HepG2 (cell line): ENCODE data around the gene KLHL3. TPM values are rescaled to one million over a fixed set of nuclear protein-coding genes. Genes with fewer than 3 reads are reported as not detected.

ENCODE experiments used
- ATAC-seq: fragments of 200-7000 bp; cut with Tn5 transposase; 3 replicates; pipeline ENCODE4 v1.9.1; 2020; ENCODE audit warnings: mild to moderate bottlenecking, moderate library complexity
- BruUV-seq: library from RNA; stranded (reverse); fragments of 400-500 nt; replicated peaks from 2 replicates; lab custom pipeline; 2021; lab: Mats Ljungman, UMichigan
- CTCF ChIA-PET: fragments of 300-600 bp; formaldehyde crosslinking; extraction: SDS; loops from one replicate; lab custom pipeline; 2021; ENCODE audit warnings: low total read pairs, inconsistent platforms, low intra/inter-chr PET ratio; lab: Yijun Ruan, JAX
- POLR2A ChIA-PET: fragments of 350-600 bp; sonication (Branson Sonifier 250); formaldehyde crosslinking; loops from one replicate; lab custom pipeline; 2020; ENCODE audit warnings: antibody characterized with exemption, inconsistent platforms; lab: Yijun Ruan, JAX
- DNase-seq: peaks from one replicate; pipeline ENCODE4 v3.0.0-alpha.2; 2015; ENCODE audit warnings: low spot score
- FAIRE-seq: peaks from 3 replicates; lab custom pipeline; 2011; peaks lifted over from hg19 to GRCh38; lab: Jason Lieb, UNC
- H2AFZ ChIP-seq: one replicate; pipeline ENCODE4 v1.6.1; 2011; ENCODE audit warnings: low read length, inconsistent platforms
- H3K27ac ChIP-seq: fragments of 300-600 bp; 3 replicates; pipeline ENCODE4 v1.8.0; 2011; ENCODE audit warnings: mixed run types, mild to moderate bottlenecking, mixed read lengths, low read length, inconsistent platforms; ENCODE audit not compliant: insufficient read depth; ENCODE audit errors: extremely low read length
- H3K27me3 ChIP-seq, 2 experiments: fragments of 200-600 bp in 1 of 2; 2 replicates in 1 of 2; 3 replicates in 1 of 2; pipeline versions ENCODE4 v1.6.0 to v1.8.0; 2011; ENCODE audit warnings: low read length in 2 of 2, mild to moderate bottlenecking in 2 of 2, moderate library complexity in 2 of 2, inconsistent platforms in 1 of 2; ENCODE audit not compliant: insufficient read depth in 2 of 2, control insufficient read depth in 1 of 2
- H3K36me3 ChIP-seq, 2 experiments: fragments of 200-600 bp in 1 of 2; replicated peaks in 1 of 2; 2 replicates in 1 of 2; 3 replicates in 1 of 2; pipeline versions ENCODE4 v1.5.1 to v1.8.0; 2011; ENCODE audit warnings: low read length in 2 of 2, inconsistent platforms in 1 of 2; ENCODE audit not compliant: insufficient read depth in 2 of 2, control insufficient read depth in 1 of 2
- H3K4me1 ChIP-seq: 2 replicates; pipeline ENCODE4 v1.5.1; 2012; ENCODE audit warnings: low read length, inconsistent platforms; ENCODE audit not compliant: insufficient read depth
- H3K4me2 ChIP-seq: 2 replicates; pipeline ENCODE4 v1.6.0; 2011; ENCODE audit warnings: low read depth, low read length, inconsistent platforms
- H3K4me3 ChIP-seq, 3 experiments: fragments of 200-600 bp in 1 of 3; sonication (generic), shearing (Covaris generic) in 1 of 3; replicated peaks in 1 of 3; 2 replicates each; pipeline ENCODE4 v1.5.1; 2011 to 2016; ENCODE audit warnings: low read length in 3 of 3, inconsistent platforms in 2 of 3, low read depth in 2 of 3, mild to moderate bottlenecking in 2 of 3, control low read depth in 1 of 3, mixed read lengths in 1 of 3; ENCODE audit not compliant: insufficient read depth in 1 of 3
- H3K79me2 ChIP-seq: one replicate; pipeline ENCODE4 v1.6.1; 2011; ENCODE audit warnings: low read length, inconsistent platforms; ENCODE audit not compliant: insufficient read depth
- H3K9ac ChIP-seq: 2 replicates; pipeline ENCODE4 v1.6.0; 2011; ENCODE audit warnings: mild to moderate bottlenecking, low read depth, low read length, inconsistent platforms; ENCODE audit not compliant: insufficient read depth
- H3K9me3 ChIP-seq: 2 replicates; pipeline ENCODE4 v1.5.1; 2012; ENCODE audit warnings: mild to moderate bottlenecking, low read length
- H4K20me1 ChIP-seq: 2 replicates; pipeline ENCODE4 v1.6.0; 2011; ENCODE audit warnings: inconsistent platforms, mild to moderate bottlenecking, low read length, moderate library complexity; ENCODE audit not compliant: insufficient read depth
- ATRX ChIP-seq: sonication (generic); formaldehyde crosslinking; IDR thresholded peaks from 2 replicates; pipeline ENCODE4 v1.4.0; 2020; ENCODE audit warnings: missing genetic modification reagents, borderline replicate concordance
- FIP1L1 ChIP-seq: fragments of 200-400 bp; formaldehyde crosslinking; IDR thresholded peaks from 2 replicates; pipeline ENCODE4 v1.6.1; 2018; ENCODE audit warnings: low read depth, mild to moderate bottlenecking, low read length, moderate library complexity, borderline replicate concordance; ENCODE audit not compliant: insufficient read depth
- NR2C2 ChIP-seq: sonication (generic); formaldehyde crosslinking; IDR thresholded peaks from 2 replicates; pipeline ENCODE4 v1.4.0; 2020; ENCODE audit warnings: missing genetic modification reagents, mild to moderate bottlenecking, moderate library complexity, borderline replicate concordance
- NR2F1 ChIP-seq, 2 experiments: fragments of 450-650 bp in 1 of 2; formaldehyde crosslinking in 1 of 2; IDR thresholded peaks; 2 replicates each; pipeline versions ENCODE4 v1.5.0 to v1.6.1; 2016 to 2020; ENCODE audit warnings: mild to moderate bottlenecking in 1 of 2, missing compliant biosample characterization in 1 of 2, missing genetic modification reagents in 1 of 2, moderate library complexity in 1 of 2
- ZNF232 ChIP-seq: sonication (generic); formaldehyde crosslinking; IDR thresholded peaks from 2 replicates; pipeline ENCODE4 v1.4.0; 2020; ENCODE audit warnings: missing genetic modification reagents, borderline replicate concordance
- ZNF550 ChIP-seq: sonication (generic); formaldehyde crosslinking; IDR thresholded peaks from 2 replicates; pipeline ENCODE4 v1.4.0; 2020; ENCODE audit warnings: mild to moderate bottlenecking, missing genetic modification reagents, borderline replicate concordance
- WGBS: methylation state at CpG from one replicate; pipeline ENCODE4 v1.1.6; 2017; ENCODE audit warnings: low lambda C conversion rate; 5-methylcytosine and 5-hydroxymethylcytosine counted together
- in situ Hi-C: cut with HindIII; loops from 2 replicates; pipeline ENCODE4 v1.10.0; 2017; ENCODE audit warnings: low pct_unique_long_range_greater_than_20kb; ENCODE audit not compliant: extremely low pct_ligation_motif_present
- intact Hi-C: fragments of 100-400 bp; cut with micrococcal nuclease; formaldehyde crosslinking; loops from one replicate; pipeline ENCODE4 v1.10.0; 2022; ENCODE audit not compliant: unreplicated experiment
- polyA plus RNA-seq, 8 experiments: library from polyadenylated mRNA; depleted of rRNA in 3 of 8; stranded (reverse) in 7 of 8; unstranded in 1 of 8; fragments of >200 nt; fragmentation: Illumina TruSeq in 4 of 8; extraction: Trizol in 4 of 8; gene quantifications; 2 replicates each; pipeline versions ENCODE4 v1.2.1 to v1.2.3, GENCODE V29; 2011 to 2016; ENCODE audit warnings: low read depth in 4 of 8, missing spikeins in 1 of 8, mixed read lengths in 1 of 8; ENCODE audit not compliant: insufficient read depth in 1 of 8
- total RNA-seq, 5 experiments: library from RNA; depleted of rRNA; stranded (reverse); fragments of >200 nt; fragmentation: Illumina TruSeq; extraction: Trizol; gene quantifications; 2 replicates each; pipeline ENCODE4 v1.2.3, GENCODE V29; 2016; ENCODE audit warnings: low read depth in 1 of 5
- TF ChIP-seq, protein P1 (sequence below): sonication (generic); formaldehyde crosslinking; IDR thresholded peaks from 2 replicates; pipeline ENCODE4 v1.4.0; 2020; ENCODE audit warnings: missing genetic modification reagents
- TF ChIP-seq, protein P2 (sequence below): sonication (generic); formaldehyde crosslinking; IDR thresholded peaks from 2 replicates; pipeline ENCODE4 v1.5.0; 2020; ENCODE audit warnings: mild to moderate bottlenecking, missing genetic modification reagents
- TF ChIP-seq, protein P3 (sequence below): fragments of 450-650 bp; IDR thresholded peaks from 2 replicates; pipeline ENCODE4 v1.6.1; 2017

KLHL3 gene
- total and polyA plus RNA-seq, 2 of the 13 experiments (the other 11 are each of a cell fraction or from before 2014, with no cell fraction given): 0.02 to 0.08 TPM

DNA sequence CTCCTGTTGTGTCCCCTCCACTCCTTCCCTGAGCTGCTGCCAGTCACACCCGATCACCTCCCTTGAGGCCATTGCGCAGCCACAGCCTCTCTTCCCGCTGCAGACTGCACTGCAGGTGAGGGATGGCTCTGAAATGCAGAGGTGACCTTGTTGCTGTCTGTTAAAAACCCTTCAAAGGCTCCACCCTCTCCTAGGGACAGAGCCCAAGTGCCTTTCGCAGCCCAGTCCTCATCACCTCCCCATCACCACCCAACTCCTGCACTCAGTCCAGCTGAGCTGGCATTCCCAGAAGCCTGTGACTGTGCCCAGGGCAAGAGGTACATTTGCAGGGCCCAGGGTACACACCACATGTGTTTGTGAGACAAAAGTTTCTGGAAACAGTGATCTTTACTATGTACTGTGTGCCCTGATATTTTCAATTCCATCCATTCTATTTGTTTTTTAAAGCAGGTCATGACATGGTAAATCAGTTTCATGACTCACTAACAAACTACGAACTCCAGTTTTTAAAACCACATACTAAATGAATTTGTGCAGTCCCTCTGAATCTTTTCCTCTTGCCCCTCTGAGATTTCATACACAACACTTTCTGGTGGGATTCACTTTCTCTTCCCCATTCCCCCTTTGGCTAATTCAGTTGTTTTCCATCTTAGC, 163.7 kb downstream of the KLHL3 start:
- H3K9me3 ChIP-seq: no peaks in the 10 kb centered on the region; the same call in 1 of the 2 replicates
- H3K36me3 ChIP-seq: no peaks in the 10 kb centered on the region
- no peak for ATAC-seq
- no peak overlapping the region for H3K9ac ChIP-seq
- no TSS peak for BruUV-seq
- no peaks in the 10 kb centered on the region; a peak in 2 of 5 replicates for H3K27me3 ChIP-seq
- in situ Hi-C loops (no loop called here), intact Hi-C loops (no loop called here)
- FAIRE-seq: no peak
- H3K4me3 ChIP-seq: no peak overlapping the region
- no peaks in the 10 kb centered on the region for H4K20me1 ChIP-seq
- H2AFZ ChIP-seq: no peak overlapping the region
- POLR2A ChIA-PET: no interaction called here
- no peak overlapping the region for H3K27ac ChIP-seq
- no peak for DNase-seq
- H3K4me2 ChIP-seq: no peak overlapping the region
- 47% methylated on average over 5 of the region's 5 CpGs for WGBS
- H3K79me2 ChIP-seq: no peaks in the 10 kb centered on the region
- H3K4me1 ChIP-seq: peaks cover 7% of the 10 kb centered on the region
- TF ChIP-seq, protein P1, sequence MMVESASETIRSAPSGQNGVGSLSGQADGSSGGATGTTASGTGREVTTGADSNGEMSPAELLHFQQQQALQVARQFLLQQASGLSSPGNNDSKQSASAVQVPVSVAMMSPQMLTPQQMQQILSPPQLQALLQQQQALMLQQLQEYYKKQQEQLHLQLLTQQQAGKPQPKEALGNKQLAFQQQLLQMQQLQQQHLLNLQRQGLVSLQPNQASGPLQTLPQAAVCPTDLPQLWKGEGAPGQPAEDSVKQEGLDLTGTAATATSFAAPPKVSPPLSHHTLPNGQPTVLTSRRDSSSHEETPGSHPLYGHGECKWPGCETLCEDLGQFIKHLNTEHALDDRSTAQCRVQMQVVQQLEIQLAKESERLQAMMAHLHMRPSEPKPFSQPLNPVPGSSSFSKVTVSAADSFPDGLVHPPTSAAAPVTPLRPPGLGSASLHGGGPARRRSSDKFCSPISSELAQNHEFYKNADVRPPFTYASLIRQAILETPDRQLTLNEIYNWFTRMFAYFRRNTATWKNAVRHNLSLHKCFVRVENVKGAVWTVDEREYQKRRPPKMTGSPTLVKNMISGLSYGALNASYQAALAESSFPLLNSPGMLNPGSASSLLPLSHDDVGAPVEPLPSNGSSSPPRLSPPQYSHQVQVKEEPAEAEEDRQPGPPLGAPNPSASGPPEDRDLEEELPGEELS: no peak
- TF ChIP-seq NR2C2 (CRISPR knock-in tag) (no peak), ATRX (CRISPR knock-in tag) (no peak), NR2F1 (CRISPR knock-in tag; IDR thresholded peaks at IDR 0.05) (no peak), ZNF550 (CRISPR knock-in tag) (no peak), ZNF232 (CRISPR knock-in tag) (no peak), FIP1L1 (no peak)
- TF ChIP-seq, protein P2, sequence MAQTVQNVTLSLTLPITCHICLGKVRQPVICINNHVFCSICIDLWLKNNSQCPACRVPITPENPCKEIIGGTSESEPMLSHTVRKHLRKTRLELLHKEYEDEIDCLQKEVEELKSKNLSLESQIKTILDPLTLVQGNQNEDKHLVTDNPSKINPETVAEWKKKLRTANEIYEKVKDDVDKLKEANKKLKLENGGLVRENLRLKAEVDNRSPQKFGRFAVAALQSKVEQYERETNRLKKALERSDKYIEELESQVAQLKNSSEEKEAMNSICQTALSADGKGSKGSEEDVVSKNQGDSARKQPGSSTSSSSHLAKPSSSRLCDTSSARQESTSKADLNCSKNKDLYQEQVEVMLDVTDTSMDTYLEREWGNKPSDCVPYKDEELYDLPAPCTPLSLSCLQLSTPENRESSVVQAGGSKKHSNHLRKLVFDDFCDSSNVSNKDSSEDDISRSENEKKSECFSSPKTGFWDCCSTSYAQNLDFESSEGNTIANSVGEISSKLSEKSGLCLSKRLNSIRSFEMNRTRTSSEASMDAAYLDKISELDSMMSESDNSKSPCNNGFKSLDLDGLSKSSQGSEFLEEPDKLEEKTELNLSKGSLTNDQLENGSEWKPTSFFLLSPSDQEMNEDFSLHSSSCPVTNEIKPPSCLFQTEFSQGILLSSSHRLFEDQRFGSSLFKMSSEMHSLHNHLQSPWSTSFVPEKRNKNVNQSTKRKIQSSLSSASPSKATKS: no peak
- TF ChIP-seq, protein P3, sequence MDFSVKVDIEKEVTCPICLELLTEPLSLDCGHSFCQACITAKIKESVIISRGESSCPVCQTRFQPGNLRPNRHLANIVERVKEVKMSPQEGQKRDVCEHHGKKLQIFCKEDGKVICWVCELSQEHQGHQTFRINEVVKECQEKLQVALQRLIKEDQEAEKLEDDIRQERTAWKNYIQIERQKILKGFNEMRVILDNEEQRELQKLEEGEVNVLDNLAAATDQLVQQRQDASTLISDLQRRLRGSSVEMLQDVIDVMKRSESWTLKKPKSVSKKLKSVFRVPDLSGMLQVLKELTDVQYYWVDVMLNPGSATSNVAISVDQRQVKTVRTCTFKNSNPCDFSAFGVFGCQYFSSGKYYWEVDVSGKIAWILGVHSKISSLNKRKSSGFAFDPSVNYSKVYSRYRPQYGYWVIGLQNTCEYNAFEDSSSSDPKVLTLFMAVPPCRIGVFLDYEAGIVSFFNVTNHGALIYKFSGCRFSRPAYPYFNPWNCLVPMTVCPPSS: no peak
- CTCF ChIA-PET: no interaction called here
